NCI-H128 (cell line): ENCODE results near the gene FMN2.
A peak's percentile ranks its signal among the peaks of the same experiment; 100 is the strongest.
"Not testable (repeated sequence)": the region's sequence is repeated elsewhere in the genome, so short reads cannot be mapped to it uniquely, and the experiment has no call there.

Source experiments
- DNase-seq: peaks from one replicate; lab custom pipeline; 2025; ENCODE audit not compliant: unreplicated experiment; lab: John Stamatoyannopoulos, UW

Gene FMN2

GRCh38 chr1:240134596-240134995, 42.9 kb downstream of the FMN2 start:
- no peak for DNase-seq

DNA sequence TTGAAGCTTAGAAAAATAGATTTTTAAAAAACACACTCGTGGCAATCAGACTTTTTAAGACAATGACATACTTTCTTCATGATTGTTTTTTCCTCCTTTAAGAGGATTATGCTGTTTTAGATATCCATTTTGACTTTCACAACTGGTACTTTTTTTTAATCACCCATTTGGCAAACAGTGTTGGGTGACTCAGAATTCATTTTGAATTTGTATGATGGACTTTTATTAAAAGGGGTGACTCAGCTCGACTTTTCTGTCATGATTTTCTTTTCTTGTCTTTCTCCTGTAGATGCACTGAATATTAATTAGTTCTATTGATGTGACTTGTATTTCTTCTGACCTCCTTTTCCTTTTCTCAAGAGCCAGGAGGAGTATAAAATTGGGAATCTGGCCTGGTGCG, 44.7 kb downstream of the FMN2 start:
- no peak for DNase-seq

GRCh38 chr1:240138867-240139266, 47.2 kb downstream of the FMN2 start:
- no peak for DNase-seq

GRCh38 chr1:240139511-240139910, 47.8 kb downstream of the FMN2 start:
- no peak for DNase-seq

DNA sequence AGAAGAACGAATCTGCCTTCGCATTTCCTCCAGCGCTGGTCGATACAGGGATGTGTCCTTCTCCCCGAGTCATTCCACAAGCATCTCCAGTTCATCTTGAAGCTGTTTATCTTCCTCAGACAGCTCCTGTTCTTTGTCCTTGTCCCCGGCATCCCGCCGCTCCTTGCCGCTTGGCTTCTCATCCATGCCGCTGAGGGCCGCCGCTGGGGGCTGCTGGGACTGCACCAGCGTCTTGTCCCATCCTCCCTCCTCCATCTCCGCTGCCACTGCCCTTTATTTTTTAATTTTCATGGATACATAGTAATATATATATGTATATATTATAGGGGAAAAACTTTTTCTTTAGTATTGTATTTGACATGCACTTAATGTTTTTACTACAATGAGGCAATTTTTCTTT, 53.4 kb downstream of the FMN2 start:
- DNase-seq = no peak

DNA sequence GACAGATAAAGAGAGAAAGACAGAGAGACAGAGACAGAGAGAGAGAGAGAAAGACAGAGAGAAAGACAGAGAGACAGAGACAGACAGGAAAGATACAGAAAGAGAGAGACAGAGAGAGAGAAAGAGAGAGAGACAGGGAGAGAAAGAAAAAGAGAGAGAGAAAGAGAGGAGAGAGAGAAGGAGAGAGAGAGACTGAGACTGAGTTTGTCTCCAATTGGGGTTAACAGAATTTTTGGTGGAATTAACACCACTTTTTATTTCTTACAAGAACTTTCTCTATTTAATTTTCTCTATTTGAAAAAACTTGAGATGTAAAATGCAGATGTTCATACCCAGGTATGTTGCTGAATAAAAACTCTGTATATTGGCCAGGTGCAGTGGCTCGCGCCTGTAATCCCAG, 56.6 kb downstream of the FMN2 start:
- DNase-seq = no peak

GRCh38 chr1:240149484-240150094, 57.9 kb downstream of the FMN2 start:
- peak; percentile 68 for DNase-seq

DNA sequence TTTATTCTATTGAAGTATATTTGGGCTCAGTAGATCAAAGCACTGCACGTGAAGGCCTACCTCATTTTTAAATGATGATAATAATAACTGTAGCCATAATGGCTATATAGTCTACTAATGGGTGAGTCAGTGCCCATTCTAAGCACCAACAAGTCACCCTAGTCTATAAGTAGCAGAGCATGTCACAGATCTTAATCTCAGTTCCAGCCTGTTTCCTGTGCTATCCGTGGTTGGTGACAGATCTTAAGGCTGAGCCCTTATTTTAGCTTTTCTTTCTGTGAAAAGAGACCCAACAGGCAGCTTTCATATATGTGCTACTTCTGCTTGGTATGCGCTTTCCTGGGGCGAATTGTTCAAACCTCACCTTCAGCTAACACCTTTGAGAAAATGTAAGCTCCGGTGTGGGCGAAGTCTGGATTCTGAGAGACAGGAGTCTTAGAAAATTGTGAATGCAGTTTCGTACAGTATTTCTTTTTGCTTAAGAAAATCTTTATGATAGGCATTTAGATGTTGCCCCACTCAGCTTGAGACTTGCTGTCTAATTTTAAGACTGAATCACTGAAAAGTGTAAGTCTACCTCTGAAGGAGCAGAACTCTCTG, 59.6 kb downstream of the FMN2 start:
- DNase-seq = no peak

GRCh38 chr1:240152611-240153297, 61.1 kb downstream of the FMN2 start:
- DNase-seq = no peak

- DNase-seq = no peak
These were observed 63.9 kb downstream of the FMN2 start for GRCh38 chr1:240155605-240156004.

DNA sequence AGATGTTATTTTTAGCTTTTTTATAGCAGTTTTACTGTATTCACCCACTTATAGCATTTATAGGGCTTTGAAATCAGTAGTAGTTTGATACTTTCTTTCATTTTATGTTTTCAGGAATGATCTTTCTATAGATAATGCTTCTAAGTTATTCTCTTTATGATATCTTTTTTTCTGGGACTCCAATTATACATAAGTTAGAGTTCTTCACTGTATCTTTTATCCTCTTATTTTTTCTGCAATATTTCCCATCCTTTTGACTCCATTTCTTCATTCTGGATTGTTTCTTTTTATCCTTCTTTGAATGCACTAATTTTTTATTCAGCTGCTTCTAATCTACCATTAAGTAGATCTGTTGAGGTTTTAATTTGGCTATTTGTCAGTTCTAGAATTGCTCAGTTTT, 73.1 kb downstream of the FMN2 start:
- DNase-seq = no peak

- no peak for DNase-seq
These were observed 77.5 kb downstream of the FMN2 start for GRCh38 chr1:240169188-240169587.

DNA sequence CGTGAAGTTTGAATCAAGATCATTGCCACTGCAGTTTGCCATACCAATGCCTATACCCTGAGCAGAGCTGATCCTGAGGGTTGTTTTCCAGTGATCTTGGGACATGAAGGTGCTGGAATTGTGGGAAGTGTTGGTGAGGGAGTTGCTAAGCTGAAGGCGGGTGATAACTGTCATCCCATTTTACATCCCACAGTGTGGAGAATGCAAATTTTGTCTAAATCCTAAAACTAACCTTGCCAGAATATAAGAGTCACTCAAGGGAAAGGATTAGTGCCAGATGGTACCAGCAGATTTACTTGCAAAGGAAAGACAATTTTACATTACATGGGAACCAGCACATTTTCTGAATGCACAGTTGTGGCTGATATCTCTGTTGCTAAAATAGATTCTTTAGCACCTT, 78.6 kb downstream of the FMN2 start:
- DNase-seq = no peak

GRCh38 chr1:240170806-240171205, 79.1 kb downstream of the FMN2 start:
- DNase-seq = no peak

DNA sequence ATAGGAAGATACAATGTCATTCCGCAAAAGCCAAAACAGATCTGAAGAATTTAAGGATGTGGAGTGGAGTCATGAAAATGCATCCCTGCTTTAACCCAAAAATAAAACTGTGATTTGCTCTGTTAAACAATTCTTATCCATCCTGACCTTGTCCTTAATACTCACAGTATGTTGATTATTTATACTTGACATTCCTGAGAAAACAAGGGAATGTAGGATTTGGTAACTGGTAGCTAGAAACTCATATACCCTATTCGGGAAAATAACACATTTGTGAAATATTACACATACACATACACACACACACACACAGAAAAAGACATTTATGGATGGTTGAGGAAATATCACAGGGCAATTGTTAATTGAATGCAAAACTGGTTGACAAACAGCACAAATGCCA, 80.2 kb downstream of the FMN2 start:
- DNase-seq = no peak

- no peak for DNase-seq
These were observed 82.2 kb downstream of the FMN2 start for GRCh38 chr1:240173836-240174235.

DNA sequence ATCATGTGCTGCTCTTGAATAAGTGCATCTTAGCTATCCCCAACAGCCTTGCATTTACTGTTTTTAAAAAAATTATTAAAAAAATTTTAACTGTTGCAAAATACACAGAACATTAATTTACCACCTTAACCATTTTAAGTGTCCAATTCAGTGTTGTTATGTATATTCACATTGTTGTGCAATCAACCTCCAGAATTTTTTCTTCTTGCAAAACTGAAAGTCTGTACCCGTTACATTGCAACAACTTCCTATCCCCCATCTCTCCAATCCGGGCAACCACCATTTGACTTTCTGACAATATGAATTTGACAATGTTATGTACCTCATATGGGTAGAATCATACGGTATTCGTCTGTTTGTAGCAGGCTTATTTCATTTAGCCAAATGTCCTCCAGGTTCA, 83.1 kb downstream of the FMN2 start:
- no peak for DNase-seq

- DNase-seq = no peak
These were observed 86.7 kb downstream of the FMN2 start for GRCh38 chr1:240178366-240178765.

GRCh38 chr1:240184682-240185081, 93.0 kb downstream of the FMN2 start:
- DNase-seq = not testable (repeated sequence)

DNA sequence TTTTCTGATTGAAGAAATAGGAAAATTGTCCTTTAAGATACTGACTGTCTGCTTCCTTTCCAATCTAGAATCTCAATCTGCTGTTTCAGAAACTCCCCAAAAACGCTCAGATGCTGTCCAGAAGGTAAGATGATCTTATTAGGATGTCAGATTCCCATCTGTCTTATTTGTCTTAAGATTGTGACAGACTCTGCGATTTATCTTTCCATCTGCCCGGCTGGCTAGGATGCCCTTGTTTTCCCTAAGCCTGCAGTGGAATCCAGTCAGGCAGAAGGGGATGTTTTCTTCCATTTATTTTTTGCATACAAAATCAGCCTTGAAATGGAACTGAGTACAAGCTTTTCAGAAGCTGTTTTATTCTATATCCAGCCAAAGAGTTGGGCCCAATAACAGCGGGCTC, 96.5 kb downstream of the FMN2 start:
- DNase-seq = no peak

DNA sequence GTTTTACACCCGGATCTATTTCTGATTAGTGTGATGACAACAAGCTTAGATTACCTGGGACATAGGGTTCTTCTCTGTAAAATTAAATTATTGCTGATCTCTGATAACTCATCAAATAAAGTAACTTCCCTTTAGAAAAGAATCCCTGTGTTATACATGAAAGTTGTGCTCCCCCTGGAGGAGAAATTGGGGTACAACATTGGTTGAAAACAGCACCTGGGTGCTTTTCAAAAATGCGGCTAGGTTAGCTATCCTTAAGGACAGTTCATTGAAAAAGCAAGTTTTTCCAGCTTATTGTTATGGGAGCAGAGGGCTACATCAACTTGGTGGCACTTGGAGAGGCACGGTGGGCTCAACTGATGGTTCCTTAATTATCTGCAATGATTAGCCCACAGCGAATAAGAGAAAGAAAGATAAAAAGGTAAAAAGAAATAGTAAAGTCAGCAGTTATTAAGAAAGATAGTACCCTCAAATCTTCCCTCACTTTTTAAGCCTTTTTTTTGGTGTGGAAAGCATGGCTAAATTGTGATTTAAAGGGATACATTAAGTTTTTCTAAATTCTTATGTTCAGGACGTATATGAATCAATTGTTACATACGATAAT, 97.8 kb downstream of the FMN2 start:
- DNase-seq = peak; percentile 10

GRCh38 chr1:240190881-240191401, 99.3 kb downstream of the FMN2 start:
- peak; percentile 56 for DNase-seq
